Activated T-cell treated with anti-CD3 and anti-CD28 coated beads for 24 hours (primary cell): Measurements from ENCODE around the gene DOK7.
"Not testable (repeated sequence)": the region's sequence is repeated elsewhere in the genome, so short reads cannot be mapped to it uniquely, and the experiment has no call there.

ENCODE experiments used
- DNase-seq: peaks from one replicate; pipeline ENCODE4 v3.0.0-alpha.2; 2020; ENCODE audit warnings: low read depth

Gene DOK7

DNA sequence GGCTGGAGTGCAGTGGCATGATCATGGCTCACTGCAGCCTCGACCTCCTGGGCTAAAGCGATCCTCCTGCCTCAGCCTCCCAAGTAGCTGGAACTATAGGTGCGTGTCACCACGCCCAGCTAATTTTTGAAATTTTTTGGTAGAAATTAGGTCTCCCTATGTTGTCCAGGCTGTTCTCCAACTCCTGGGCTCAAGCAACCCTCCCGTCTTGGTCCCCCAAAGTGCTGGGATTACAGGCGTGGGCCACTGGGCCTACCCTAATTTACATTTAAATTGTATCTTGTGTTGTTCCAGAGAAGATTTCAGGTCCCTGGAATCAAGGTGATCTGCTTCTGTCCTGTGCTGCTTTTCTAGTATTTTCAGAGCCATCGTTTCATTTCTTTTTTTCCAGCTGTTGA is 70.3 kb downstream of the DOK7 start:
- no peak for DNase-seq

- not testable (repeated sequence) for DNase-seq
These were observed 72.7 kb downstream of the DOK7 start for GRCh38 chr4:3535812-3536211.

- not testable (repeated sequence) for DNase-seq
These were observed 75.8 kb downstream of the DOK7 start for GRCh38 chr4:3538906-3539305.

- DNase-seq = not testable (repeated sequence)
These were observed 80.3 kb downstream of the DOK7 start for GRCh38 chr4:3543415-3543814.
